HAP-1 (cell line): ENCODE measurements around the gene TNXB.
A peak's percentile ranks its signal among the peaks of the same experiment; 100 is the strongest.
"Not testable (repeated sequence)": the region's sequence is repeated elsewhere in the genome, so short reads cannot be mapped to it uniquely, and the experiment has no call there.

Experiments
- DNase-seq, 2 experiments: peaks; one replicate each; pipeline ENCODE4 v3.0.0-alpha.2; 2016 to 2020; ENCODE audit warnings: low spot score in 2 of 2
- H3K27me3 ChIP-seq: fragments of 250-450 bp; sonication (Bioruptor Pico); 2 replicates; pipeline ENCODE4 v1.5.1; 2020; ENCODE audit warnings: low read depth, mild to moderate bottlenecking, moderate library complexity
- H3K36me3 ChIP-seq: fragments of 250-450 bp; sonication (Bioruptor Pico); replicated peaks from 2 replicates; pipeline ENCODE4 v1.5.1; 2020; ENCODE audit warnings: mild to moderate bottlenecking
- H3K4me1 ChIP-seq: fragments of 250-450 bp; sonication (Bioruptor Pico); 2 replicates; pipeline ENCODE4 v1.5.1; 2020; ENCODE audit warnings: mild to moderate bottlenecking
- H3K4me3 ChIP-seq: fragments of 250-450 bp; sonication (Bioruptor Pico); 2 replicates; pipeline ENCODE4 v1.5.1; 2020; ENCODE audit warnings: mild to moderate bottlenecking, moderate library complexity
- H3K9me3 ChIP-seq: fragments of 250-450 bp; sonication (Bioruptor Pico); 2 replicates; pipeline ENCODE4 v1.5.1; 2020; ENCODE audit warnings: mild to moderate bottlenecking, moderate library complexity
- in situ Hi-C: fragments of 300-500 bp; cut with MboI; formaldehyde crosslinking; loops from 3 replicates; pipeline ENCODE4 v1.14.3; 2020; ENCODE audit warnings: low sequenced_read_pairs, inconsistent platforms, mixed read lengths

TNXB gene

DNA sequence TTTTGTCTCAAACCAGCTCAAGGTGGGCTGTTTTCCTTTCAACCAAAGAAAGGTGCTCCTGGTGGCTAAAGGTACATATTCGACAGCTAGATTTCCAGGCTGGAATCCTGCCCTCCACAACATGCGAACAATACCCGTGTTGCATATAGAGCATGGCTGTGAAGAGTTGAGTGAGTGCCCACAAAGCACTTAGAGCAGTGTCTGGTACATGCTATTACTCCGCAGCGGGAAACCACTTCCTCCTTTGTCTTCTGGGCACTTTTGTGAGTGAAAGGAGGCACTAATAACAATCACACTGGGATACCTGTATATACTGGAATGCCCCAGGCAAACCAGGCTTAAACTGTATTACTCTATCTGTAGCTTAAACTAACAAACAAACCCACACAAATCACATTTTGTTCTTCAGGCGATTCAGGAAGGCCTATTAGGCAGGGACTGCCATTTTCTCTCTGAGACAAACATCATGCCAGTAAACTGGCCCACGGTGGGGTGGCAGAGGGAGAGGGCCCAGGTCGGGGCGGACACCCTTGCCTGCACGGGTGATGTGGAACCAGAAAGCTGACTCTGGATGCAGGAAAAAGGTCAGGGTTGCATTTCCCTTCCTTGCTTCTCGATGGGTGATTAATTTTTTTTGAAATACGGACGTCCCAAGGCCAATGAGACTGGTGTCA lies 104.1 kb downstream of the TNXB start:
- H3K4me3 ChIP-seq, H3K9me3 ChIP-seq, H3K27me3 ChIP-seq, H3K4me1 ChIP-seq, in situ Hi-C loops, H3K36me3 ChIP-seq: not testable (repeated sequence)
- peak in 1 of 2 experiments; percentile 6 for DNase-seq

DNA sequence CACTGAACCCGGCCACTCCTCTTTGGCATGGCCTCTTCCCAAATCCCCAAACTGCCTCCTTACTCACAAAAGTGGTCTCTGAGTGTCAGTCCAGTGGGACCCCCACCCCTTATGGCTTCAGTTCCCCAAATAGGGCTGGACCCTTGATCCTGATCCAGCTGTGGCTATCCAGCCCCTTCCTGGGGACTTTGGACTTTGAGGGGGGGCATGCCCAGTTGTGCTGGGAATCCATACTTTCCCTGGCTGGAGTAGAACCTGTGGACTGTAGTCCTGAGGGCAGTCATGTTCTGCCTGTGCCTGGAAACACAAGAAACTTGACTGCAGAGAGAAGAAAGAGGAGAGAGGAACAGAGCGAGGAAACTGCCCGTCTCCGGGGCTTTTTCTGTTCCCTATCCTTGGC lies 104.7 kb downstream of the TNXB start:
- H3K4me1 ChIP-seq, H3K27me3 ChIP-seq, H3K36me3 ChIP-seq, in situ Hi-C loops, DNase-seq, H3K4me3 ChIP-seq, H3K9me3 ChIP-seq: not testable (repeated sequence)

DNA sequence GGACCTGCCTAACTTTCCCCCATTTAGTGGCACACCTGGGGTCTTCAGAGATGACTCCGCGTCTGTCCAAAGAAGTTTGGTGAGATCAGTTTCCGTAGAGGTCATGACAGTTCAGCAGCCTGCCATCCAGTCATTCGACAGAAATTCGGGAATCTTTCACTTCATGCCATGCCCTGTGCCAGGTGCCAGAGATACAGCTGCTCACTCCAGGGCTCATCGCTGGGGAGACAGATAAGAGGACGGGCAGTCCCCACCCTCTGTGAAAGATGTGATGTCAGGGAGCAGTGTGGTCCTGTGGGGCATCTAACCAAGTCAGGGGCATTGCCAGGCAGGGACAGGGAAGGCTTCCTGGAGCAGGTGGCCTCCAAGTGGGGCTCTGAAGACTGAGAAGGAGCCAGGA lies 105.8 kb downstream of the TNXB start:
- in situ Hi-C loops, H3K9me3 ChIP-seq, DNase-seq: not testable (repeated sequence)

DNA sequence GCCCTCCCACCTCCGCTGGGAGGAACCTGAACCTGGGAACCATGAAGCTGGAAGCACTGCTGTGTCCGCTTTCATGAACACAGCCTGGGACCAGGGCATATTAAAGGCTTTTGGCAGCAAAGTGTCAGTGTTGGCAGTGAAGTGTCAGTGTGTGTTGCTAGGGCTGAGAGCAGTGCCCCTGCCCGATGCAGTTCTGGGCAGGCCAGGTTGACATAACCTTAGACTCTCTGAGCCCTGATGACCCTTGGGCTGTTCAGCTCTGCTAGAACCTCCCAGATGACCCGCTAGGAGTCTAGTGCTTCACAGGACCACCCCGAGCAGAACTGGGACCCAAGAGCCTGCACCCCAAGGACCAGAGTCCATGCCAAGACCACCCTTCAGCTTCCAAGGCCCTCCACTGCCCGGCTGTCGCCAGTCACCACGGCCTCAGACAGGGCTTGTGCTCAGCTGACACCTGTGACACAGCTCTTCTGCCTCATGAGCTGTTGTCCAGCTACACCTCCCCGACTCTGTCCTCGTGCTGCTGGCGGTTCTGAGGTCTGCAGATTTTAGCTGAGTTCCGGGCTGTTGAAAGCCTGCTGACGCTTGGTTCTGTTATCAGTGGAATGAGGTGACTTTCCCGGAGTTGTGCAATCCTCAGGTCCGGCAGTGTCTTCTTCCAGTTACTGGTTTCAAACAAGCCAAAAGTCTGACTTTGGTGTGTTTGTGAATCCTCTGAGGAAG lies 106.4 kb downstream of the TNXB start:
- H3K27me3 ChIP-seq, H3K4me1 ChIP-seq, in situ Hi-C loops, H3K4me3 ChIP-seq, H3K9me3 ChIP-seq, DNase-seq, H3K36me3 ChIP-seq: not testable (repeated sequence)

More for the DNA sequence above, 105.8 kb downstream of the TNXB start:
- not testable (repeated sequence) for H3K36me3 ChIP-seq, H3K4me1 ChIP-seq, H3K27me3 ChIP-seq, H3K4me3 ChIP-seq

DNA sequence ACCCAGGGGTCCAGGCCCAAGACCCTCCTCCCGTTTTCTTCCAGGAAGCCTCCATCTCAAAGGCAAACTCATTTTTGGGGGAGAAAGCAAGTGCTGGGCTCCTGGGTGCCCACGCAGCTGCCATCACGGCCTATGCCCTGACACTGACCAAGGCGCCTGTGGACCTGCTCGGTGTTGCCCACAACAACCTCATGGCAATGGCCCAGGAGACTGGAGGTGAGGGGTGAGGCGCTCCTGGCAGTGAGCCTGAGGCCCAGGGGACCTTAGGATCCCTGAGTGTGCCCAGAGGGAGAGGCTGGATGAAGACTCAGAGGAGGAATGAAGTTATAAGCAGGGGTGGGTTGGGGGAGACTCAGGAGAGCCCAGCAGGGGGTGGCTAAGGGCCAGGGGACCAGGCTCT lies 112.8 kb downstream of the TNXB start:
- H3K9me3 ChIP-seq, H3K4me3 ChIP-seq, in situ Hi-C loops, H3K4me1 ChIP-seq, H3K27me3 ChIP-seq, DNase-seq, H3K36me3 ChIP-seq: not testable (repeated sequence)

DNA sequence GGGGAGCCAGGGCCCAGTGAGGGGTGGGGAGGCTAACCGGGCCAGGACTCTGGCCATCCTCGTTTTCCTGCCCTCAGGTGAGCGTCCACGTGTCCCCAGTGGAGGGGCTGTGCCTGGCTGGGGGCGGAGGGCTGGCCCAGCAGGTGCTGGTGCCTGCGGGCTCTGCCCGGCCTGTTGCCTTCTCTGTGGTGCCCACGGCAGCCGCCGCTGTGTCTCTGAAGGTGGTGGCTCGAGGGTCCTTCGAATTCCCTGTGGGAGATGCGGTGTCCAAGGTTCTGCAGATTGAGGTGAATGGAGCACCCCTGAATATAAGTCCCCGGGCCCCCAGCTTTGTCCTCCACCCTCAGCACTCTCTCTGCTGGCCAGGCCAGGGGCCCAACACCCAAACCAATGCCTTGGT lies 114.7 kb downstream of the TNXB start:
- H3K4me1 ChIP-seq, in situ Hi-C loops, H3K9me3 ChIP-seq, H3K36me3 ChIP-seq, DNase-seq, H3K4me3 ChIP-seq, H3K27me3 ChIP-seq: not testable (repeated sequence)
